ENCODE measurements around the gene PHC3.

PHC3 gene

DNA sequence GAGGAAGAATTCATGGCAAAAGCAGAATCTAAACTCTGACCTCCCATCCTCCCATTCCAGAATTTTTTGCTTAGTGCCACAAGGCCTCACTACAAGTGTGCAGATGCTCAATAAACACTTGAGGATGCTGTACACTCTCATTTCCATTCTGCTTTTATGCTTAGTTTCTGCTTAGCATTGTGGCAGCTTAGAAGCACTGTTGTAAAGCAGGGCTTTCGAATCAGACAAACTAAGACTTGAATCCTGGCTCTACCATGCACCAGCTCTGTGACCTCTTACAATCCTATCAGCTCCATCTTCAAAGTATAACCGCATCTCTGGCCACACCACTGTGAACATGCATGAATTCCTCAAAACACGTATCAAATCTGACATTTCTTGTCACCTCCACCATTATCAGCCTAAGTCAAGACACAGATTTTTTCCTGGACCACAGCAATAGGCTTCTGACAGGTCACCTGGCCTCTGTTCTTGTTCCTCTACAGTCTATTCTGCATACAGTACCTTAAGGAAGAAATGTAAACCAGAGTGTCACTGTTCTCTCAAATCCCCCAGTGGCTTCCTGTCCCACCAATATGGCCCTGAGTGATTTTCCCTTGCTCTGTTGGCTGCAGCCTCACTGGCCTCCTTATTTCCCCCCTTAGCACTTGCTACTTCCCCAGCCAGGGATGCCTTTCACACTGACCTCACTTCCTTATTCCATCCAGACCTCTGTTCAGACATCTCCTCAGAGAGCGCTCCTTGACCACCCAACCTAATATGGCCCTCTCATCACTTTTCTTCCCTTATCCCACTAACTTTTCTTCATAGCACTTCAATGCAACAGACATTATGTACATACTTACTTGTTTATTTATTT is 8.1 kb upstream of the PHC3 start:
- FAIRE-seq: no peak

DNA sequence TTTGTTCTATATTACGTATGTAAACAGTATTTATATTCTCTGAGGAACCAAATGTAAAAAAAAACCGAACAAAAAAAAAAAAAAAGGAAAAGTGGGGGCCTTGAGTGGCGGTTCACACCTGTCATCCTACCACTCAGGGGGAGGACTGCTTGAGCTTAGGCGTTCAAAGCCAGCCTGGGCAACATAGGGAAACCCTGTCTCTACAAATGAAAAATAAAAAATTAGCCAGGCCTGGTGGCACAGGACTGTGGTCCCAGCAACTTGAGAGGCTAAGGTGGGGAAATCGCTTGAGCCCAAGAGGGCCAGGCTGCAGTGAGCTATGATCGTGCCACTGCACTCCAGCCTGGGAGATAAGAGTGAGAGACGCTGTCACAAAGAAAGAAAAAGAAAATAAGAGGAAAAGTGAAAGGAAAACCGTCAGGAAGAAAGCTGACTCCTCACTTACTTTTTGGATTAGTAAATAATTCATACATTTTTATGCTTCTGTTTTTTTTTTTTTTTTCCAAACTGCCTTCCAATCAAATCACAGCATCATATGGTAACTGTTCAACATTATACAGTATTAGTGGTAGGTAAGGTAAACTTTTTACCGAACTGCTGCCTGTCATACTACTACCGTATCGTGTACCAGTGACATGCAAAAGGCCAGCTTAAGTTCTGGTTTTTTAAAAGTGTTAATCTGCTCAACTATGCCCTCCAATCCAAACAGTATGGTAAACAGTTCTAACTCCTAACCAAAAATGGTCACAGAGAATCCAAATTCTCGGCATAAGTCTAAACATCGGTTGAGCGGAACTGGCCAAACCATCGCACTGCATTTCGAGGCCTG is 1.2 kb downstream of the PHC3 start:
- FAIRE-seq: no peak

- FAIRE-seq: no peak
Observed at GRCh38 chr3:170179432-170179831, 2.1 kb downstream of the PHC3 start.

GRCh38 chr3:170178651-170179050 is 2.9 kb downstream of the PHC3 start:
- no peak for FAIRE-seq

DNA sequence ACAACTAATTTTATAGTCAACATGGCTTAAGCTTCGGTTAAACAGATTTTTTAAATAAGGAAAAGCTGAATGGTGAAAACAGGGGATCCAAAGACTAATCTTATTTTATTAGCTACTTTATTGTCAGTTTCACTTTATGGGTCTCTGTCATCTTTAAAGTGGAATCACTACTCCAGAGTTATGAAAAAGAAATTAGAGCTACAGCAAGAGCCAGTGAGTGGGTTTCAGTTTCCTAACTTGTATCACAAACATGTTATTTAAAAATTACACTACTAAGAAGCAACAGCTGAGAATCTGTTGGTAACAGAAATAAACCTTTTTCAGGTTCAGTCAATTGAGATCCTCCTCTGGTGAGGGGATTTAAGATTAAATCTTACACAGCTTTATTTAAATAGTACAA is 10.0 kb downstream of the PHC3 start:
- FAIRE-seq: no peak

GRCh38 chr3:170164717-170165116 is 16.8 kb downstream of the PHC3 start:
- FAIRE-seq: no peak

- no peak for FAIRE-seq
Observed at GRCh38 chr3:170163956-170164645, 17.4 kb downstream of the PHC3 start.

GRCh38 chr3:170162630-170163029 is 18.9 kb downstream of the PHC3 start:
- FAIRE-seq: no peak

DNA sequence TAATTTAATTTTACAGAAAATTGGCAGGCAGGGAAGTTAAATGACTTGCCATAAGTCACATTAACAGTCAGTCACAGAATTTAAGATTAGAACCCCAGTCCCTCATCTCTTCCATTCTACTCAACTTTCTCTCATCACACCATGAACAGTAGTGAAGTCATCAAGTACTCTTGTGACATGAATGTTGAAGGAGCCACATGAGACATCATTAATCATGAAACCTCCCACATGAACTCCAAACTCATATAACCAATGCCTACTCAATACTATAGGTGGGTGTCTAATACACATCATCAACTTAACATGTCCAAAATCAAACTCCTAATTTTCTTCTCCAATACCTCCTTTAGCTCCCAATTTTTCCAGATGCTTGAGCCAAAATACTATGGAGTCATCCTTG is 19.5 kb downstream of the PHC3 start:
- no peak for FAIRE-seq

DNA sequence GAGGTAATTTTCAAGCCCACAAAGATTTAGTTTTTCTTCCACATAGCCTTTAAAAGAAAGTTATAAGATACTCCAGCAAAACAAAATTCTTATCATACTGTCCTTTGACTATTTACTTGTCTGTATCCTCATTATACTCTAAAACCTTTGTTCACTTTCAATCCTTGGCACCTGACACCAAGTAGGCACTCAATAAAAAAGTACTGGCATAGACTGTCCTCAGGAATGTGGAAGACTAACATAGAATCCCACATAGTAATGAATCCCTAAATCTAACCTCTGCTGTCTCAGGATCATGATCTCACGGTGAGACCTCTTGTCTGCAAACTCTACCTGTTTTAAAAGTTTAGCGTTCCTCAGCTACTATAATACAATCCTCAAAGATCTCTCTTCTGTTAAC is 21.6 kb downstream of the PHC3 start:
- no peak for FAIRE-seq

DNA sequence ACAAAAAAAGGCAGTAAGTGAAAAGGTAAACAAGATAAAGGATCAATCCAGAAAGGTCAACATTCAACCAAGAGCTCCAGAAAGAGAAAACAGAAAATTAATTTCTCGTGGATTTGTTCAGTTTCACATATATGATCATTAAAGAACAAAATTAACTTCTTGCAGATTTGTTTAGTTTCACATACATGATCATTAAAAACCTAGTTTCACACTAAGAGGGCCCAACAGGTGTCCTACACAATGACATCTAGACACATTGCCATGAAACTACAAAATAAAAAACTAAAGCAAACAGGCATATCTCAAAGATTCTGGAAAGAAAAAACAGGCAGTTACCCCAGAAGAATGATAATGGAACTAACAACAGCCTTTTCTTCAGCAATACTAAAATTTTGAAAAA is 22.1 kb downstream of the PHC3 start:
- no peak for FAIRE-seq

GRCh38 chr3:170155604-170156003 is 25.9 kb downstream of the PHC3 start:
- FAIRE-seq: no peak

DNA sequence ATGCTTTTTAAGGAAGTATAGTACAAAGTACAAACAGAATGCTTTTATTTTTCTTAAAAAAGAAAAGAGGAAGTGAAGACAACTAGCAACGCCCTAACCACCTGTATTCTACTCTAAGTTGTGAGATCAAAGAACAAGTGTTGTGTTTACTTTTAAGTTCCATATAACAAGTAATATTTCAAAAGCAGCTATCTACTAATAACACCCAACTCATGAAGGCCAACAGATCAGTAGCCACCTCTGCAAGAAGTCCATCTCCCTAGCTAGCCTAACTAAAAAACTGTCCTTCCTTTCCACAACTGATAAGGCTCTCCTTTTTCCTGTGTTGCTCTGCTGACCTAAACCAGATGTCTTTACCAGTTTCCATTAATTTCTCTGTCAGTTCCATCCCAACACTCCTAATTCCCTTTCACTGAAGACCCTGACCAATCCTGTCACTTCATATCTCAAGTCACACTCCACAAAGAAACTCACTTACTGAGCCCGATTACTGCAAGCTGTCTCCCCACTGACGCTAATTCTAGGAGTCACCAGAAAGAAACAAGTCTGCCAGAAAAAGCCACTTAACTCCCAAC is 26.9 kb downstream of the PHC3 start:
- no peak for FAIRE-seq

GRCh38 chr3:170154084-170154483 is 27.4 kb downstream of the PHC3 start:
- no peak for FAIRE-seq

- FAIRE-seq: no peak
Observed at GRCh38 chr3:170151536-170151935, 30.0 kb downstream of the PHC3 start.

DNA sequence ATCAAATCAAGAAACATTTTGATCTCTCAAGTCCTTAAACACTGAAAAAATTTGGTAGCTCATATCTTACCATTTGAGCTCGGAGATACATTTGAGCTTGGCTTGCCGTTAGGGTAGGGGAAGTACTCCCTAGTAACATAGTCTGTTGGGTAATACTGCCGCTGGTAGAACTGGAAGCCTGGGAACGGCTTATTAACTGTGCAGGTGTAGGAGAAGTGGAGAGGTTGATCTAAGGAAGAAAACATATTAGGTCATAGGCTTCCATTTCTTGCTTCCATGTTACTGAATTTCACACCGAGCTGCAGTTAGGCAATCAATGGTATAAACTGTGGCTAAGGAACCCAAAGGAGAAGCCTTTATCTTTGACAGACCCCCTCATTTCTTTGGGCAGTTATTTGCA is 32.5 kb downstream of the PHC3 start:
- no peak for FAIRE-seq

- no peak for FAIRE-seq
Observed at GRCh38 chr3:170145278-170145677, 36.3 kb downstream of the PHC3 start.

GRCh38 chr3:170144437-170144843 is 37.1 kb downstream of the PHC3 start:
- no peak for FAIRE-seq

GRCh38 chr3:170142373-170142772 is 39.2 kb downstream of the PHC3 start:
- no peak for FAIRE-seq

- no peak for FAIRE-seq
Observed at GRCh38 chr3:170137986-170138385, 43.5 kb downstream of the PHC3 start.

- no peak for FAIRE-seq
Observed at GRCh38 chr3:170132335-170132734, 49.2 kb downstream of the PHC3 start.

DNA sequence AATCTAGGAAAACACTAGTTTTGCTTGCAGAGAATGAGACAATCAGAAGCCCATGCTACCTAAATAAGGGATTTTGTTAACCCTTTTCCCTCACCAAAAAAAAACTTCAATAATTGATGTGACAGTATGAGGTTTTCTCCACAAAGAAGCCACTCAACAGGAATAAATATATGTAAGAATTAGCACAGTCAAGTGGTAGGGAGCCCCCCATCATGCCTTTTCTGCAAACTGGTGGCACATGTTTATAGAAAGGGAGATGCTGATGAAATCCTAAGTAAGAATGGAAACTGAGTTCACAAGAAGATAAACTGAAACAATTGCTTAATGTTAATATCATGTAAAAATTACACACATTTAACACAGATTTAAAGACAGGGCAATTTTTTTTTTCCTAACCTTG is 51.0 kb downstream of the PHC3 start:
- no peak for FAIRE-seq

DNA sequence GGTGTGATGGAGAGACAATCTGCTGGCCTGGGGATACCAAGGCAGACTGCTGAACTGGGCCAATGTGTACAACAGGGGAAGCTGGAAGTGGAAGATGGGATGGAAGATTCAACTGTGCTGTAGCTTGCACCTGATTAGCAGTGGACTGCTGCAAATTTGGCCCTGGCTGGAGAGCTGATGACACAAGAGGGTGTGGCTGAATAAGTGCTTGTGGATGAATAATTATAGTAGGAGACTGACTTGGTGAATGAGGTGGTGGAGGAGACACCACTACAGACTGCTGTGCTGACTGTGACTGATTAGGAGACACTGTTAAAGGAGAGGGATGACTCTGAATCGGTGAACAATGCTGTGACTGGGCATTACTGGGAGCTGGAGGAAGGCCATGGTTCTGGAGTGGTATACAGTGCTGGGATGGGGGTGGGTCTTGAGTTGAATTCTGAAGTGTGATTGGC is 52.5 kb downstream of the PHC3 start:
- no peak for FAIRE-seq
